SU-DHL-6 (cell line): ENCODE data around the gene PARP14.

ENCODE experiments used
- H2AFZ ChIP-seq: fragments of 200-600 bp; sonication (generic); 2 replicates; pipeline ENCODE4 v1.6.1; 2014; ENCODE audit warnings: low read depth, mild to moderate bottlenecking, moderate library complexity, mixed read lengths, antibody characterized with exemption, low read length; ENCODE audit not compliant: severe bottlenecking
- H3F3A ChIP-seq: fragments of 200-600 bp; shearing (Covaris generic); 2 replicates; pipeline ENCODE4 v1.6.0; 2016; ENCODE audit warnings: antibody characterized with exemption, mild to moderate bottlenecking; ENCODE audit not compliant: insufficient read depth
- H3K27ac ChIP-seq: fragments of 200-600 bp; sonication (generic); 2 replicates; pipeline ENCODE4 v1.5.1; 2016; ENCODE audit warnings: low read depth, mild to moderate bottlenecking, low read length, moderate library complexity, mixed read lengths
- H3K27me3 ChIP-seq: fragments of 200-600 bp; sonication (generic), shearing (Covaris generic); 2 replicates; pipeline ENCODE4 v1.6.0; 2014; ENCODE audit warnings: mild to moderate bottlenecking, low read length
- H3K36me3 ChIP-seq: fragments of 200-600 bp; sonication (generic); 2 replicates; pipeline ENCODE4 v1.6.1; 2014; ENCODE audit warnings: mild to moderate bottlenecking, low read length, mixed read lengths
- H3K4me2 ChIP-seq: fragments of 300-600, 200-600 bp; shearing (Covaris generic), sonication (generic); 2 replicates; pipeline ENCODE4 v1.6.0; 2014; ENCODE audit warnings: low read length, low read depth, mild to moderate bottlenecking; ENCODE audit not compliant: poor library complexity, severe bottlenecking
- H3K4me3 ChIP-seq: fragments of 200-600 bp; sonication (generic); 2 replicates; pipeline ENCODE4 v1.5.1; 2014; ENCODE audit warnings: antibody characterized with exemption, low read length, mild to moderate bottlenecking, mixed read lengths; ENCODE audit not compliant: insufficient read depth, poor library complexity, severe bottlenecking
- H3K79me2 ChIP-seq: fragments of 200-600 bp; sonication (generic); 2 replicates; pipeline ENCODE4 v1.6.1; 2014; ENCODE audit warnings: mild to moderate bottlenecking, low read length, moderate library complexity; ENCODE audit not compliant: insufficient read depth
- H3K9ac ChIP-seq: fragments of 200-600 bp; sonication (generic); 2 replicates; pipeline ENCODE4 v1.7.0; 2014; ENCODE audit warnings: mild to moderate bottlenecking, low read length
- H3K9me2 ChIP-seq: fragments of 200-600 bp; sonication (generic); replicated peaks from 2 replicates; pipeline ENCODE4 v1.6.1; 2014; ENCODE audit warnings: low read length; ENCODE audit not compliant: insufficient read depth
- H3K9me3 ChIP-seq: fragments of 200-600 bp; sonication (generic); 2 replicates; pipeline ENCODE4 v1.6.1; 2014; ENCODE audit warnings: low read length, mixed read lengths; ENCODE audit not compliant: insufficient read depth
- H4K20me1 ChIP-seq: fragments of 200-600 bp; sonication (generic); 2 replicates; pipeline ENCODE4 v1.6.1; 2014; ENCODE audit warnings: low read depth, mild to moderate bottlenecking, antibody characterized with exemption, low read length, moderate library complexity, mixed read lengths
- CTCF ChIP-seq: fragments of 200-600 bp; sonication (generic); IDR thresholded peaks from one replicate; pipeline ENCODE4 v1.5.1; 2017; ENCODE audit warnings: antibody characterized with exemption, mild to moderate bottlenecking, low read length, moderate library complexity; ENCODE audit not compliant: insufficient read depth, poor library complexity, severe bottlenecking
- EZH2phosphoT487 ChIP-seq: fragments of 200-600 bp; sonication (generic), shearing (Covaris generic); conservative IDR thresholded peaks from 2 replicates; pipeline ENCODE4 v1.6.1; 2018; ENCODE audit warnings: mild to moderate bottlenecking, antibody characterized with exemption, low read length, moderate library complexity, mixed read lengths

Gene PARP14

GRCh38 chr3:122714273-122714672, 33.6 kb downstream of the PARP14 start:
- no peaks in the 10 kb centered on the region for H3K79me2 ChIP-seq
- no peaks in the 10 kb centered on the region for H3F3A ChIP-seq
- no peak overlapping the region for H3K27ac ChIP-seq
- H4K20me1 ChIP-seq, result no peaks in the 10 kb centered on the region
- H3K4me2 ChIP-seq, result no peak overlapping the region
- H3K4me3 ChIP-seq, result no peak overlapping the region
- H3K27me3 ChIP-seq, result no peaks in the 10 kb centered on the region
- H3K9ac ChIP-seq, result no peak overlapping the region
- no peaks in the 10 kb centered on the region for H3K9me3 ChIP-seq
- no peaks in the 10 kb centered on the region for H3K36me3 ChIP-seq
- TF ChIP-seq EZH2phosphoT487, result no peak
- TF ChIP-seq CTCF, result no peak
- no peak overlapping the region for H2AFZ ChIP-seq
- no peaks in the 10 kb centered on the region for H3K9me2 ChIP-seq

GRCh38 chr3:122716667-122717066, 36.0 kb downstream of the PARP14 start:
- Histone ChIP-seq H3K27ac (no peak overlapping the region), H3K27me3 (no peaks in the 10 kb centered on the region), H4K20me1 (no peaks in the 10 kb centered on the region), H3K9me2 (no peaks in the 10 kb centered on the region), H3K79me2 (no peaks in the 10 kb centered on the region), H3K9me3 (no peaks in the 10 kb centered on the region), H3K4me2 (no peak overlapping the region), H3F3A (no peaks in the 10 kb centered on the region), H3K4me3 (no peak overlapping the region), H3K36me3 (no peaks in the 10 kb centered on the region), H2AFZ (no peak overlapping the region), H3K9ac (no peak overlapping the region)
- TF ChIP-seq EZH2phosphoT487 (no peak), CTCF (no peak)

- Histone ChIP-seq H4K20me1 (no peaks in the 10 kb centered on the region), H3K4me3 (no peak overlapping the region), H3K27ac (no peak overlapping the region), H3K36me3 (no peaks in the 10 kb centered on the region), H3K79me2 (no peaks in the 10 kb centered on the region), H3K27me3 (no peaks in the 10 kb centered on the region), H3F3A (no peaks in the 10 kb centered on the region), H3K9me3 (no peaks in the 10 kb centered on the region), H3K9me2 (no peaks in the 10 kb centered on the region), H3K4me2 (no peak overlapping the region), H2AFZ (no peak overlapping the region), H3K9ac (no peak overlapping the region)
- TF ChIP-seq CTCF (no peak), EZH2phosphoT487 (no peak)
These were observed 38.8 kb downstream of the PARP14 start for GRCh38 chr3:122719273-122719921.
